Activated effector memory CD4-positive, alpha-beta T cell treated with Interleukin-2 at 50 U/mL for 16 hours (primary cell): ENCODE measurements around the gene TEX38.
"Not testable (repeated sequence)": the region's sequence is repeated elsewhere in the genome, so short reads cannot be mapped to it uniquely, and the experiment has no call there.

Source experiments
- DNase-seq: peaks from one replicate; pipeline ENCODE4 v3.0.0-alpha.2; 2020

TEX38 gene

DNA sequence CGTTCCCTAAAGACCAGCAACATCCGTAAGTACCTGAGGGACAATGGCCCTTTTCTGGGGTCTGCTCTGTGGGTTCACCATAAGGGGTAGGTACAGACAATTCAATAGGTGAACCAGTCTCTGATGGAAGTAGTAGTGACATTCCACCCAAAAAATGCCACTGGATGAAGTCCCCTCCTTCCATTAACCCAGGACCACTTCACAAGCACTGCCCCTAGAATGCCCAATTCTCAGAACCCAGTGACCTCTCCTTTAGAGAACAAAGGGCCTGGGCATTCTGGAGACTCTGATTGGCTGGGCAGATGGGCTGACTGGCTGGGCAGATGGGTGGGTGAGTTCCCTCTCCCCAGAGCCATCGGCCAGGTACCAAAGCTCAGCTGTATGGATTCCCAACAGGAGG, at the start of gene TEX38:
Gene TEX38 (plus strand): TSS at position 301 of the 400 bp plus-strand sequence. CDS start 81 bp downstream, at position 382.
- no peak for DNase-seq

GRCh38 chr1:46621930-46622329, 49.7 kb upstream of the TEX38 start:
- DNase-seq, result no peak

DNA sequence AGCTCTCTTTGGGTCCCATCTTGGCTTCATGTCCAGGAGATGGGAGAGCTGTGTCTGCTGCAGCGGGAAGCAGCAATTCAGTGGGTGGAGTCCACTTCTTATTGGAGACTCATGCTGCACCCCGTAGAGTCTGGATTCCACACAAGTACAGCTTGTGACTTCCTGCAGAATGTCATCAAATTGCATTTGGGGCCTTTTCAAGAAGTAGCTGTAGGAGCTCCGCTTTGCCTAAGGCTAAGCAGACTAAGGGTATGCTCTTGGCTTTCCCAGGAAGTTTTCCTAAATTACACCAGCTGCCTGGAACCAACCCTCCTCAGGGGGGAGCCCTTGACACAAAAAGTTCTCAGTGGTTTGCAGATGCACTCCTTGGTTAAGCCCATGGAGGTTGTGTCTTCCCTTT, 49.3 kb upstream of the TEX38 start:
- DNase-seq, result no peak

DNA sequence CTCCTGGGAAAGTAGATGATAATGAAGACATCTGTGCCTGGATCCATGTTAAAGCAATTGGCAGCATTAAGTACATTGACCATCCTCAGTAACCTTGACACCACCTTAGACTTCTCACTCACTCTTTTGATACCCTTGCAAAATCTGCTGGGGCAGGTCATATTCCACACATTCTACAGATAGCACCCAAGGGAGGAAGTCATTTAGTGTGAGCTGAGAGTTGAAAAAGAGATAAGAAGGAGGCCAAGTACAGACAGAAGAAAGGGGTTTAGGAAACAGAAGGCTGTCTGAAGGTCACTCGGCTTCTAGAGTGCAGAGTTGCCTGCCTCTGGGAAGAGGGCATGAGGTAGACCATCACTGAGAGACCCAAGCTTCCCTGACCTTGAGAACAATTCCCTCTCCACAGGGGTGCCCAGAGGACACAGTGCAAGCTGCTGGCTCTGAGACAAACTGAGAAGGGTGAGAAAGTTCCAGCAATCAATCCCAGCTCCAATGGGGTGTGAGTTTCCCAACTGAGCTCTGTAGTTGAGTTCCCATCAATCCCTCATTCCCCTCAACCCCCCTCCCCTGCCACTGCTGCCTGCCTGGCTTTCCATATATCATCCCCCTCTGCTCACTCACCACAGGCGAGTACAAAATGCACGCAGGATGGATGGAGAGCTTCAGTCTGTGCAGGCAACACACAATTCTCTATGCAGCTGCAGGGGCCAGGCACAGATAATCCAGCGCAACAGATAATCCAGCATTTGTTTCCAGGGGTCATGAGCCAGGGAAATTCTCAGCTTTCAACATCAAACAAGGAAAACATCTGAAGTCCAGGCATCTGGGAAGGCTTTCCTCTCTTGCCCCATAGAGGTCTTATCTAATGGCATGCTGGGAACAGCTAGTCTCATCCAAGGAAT, 47.7 kb upstream of the TEX38 start:
- no peak for DNase-seq

DNA sequence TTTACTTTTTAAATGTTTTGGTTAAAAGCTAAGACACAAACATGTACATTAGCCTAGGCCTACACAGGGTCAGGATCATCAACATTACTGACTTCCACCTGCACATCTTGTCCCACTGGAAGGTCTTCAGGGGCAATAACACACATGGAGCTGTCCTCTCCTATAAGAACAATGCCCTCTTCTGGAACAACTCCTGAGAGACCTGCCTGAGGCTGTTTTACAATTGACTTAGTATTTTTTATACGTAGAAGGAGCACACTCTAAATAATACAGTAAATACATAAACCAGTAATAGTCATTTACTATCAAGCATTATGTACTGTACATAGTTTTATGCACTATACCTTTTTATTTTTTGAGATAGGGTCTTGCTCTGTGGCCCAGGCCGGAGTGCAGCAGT, 40.9 kb upstream of the TEX38 start:
- DNase-seq, result no peak

DNA sequence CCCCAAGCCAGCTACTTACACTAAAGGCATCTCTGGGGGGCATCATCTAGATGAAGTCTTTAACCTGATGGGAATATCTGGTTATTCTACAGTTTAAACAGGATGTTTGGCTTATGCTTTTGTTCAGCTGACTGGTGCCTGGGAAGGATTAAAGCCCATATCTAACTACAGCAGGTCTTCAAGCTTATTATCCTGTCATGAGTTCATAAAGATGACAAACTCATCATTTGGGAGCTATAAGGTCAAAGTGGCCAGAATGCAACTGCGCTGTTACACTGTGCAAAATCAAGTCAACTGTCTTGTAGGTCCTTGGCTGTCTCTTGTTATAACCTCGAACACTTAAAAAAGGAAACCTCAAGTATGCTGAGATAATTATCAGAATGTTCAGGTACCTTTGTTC, 36.4 kb upstream of the TEX38 start:
- no peak for DNase-seq

GRCh38 chr1:46637444-46638083, 34.1 kb upstream of the TEX38 start:
- DNase-seq, result no peak

DNA sequence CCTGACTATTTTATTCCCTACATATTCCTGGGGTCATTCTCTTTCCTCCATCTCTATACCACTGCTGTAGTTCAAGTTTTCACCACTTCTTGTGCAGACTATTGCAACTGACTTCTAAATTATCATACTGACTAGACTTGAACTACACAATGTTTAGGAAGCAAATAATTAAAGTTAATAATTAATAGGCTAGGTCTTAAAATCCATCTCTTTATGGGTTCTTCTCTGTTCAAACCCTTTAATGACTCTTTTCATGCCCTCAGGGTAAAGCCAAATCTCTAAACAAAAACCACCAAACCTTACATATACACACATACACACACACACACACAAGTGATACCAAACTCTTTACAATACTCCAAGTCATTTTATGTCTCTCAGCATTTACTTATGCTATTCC, 32.7 kb upstream of the TEX38 start:
- no peak for DNase-seq

- DNase-seq, result no peak
Observed at GRCh38 chr1:46639547-46639946, 32.1 kb upstream of the TEX38 start.

DNA sequence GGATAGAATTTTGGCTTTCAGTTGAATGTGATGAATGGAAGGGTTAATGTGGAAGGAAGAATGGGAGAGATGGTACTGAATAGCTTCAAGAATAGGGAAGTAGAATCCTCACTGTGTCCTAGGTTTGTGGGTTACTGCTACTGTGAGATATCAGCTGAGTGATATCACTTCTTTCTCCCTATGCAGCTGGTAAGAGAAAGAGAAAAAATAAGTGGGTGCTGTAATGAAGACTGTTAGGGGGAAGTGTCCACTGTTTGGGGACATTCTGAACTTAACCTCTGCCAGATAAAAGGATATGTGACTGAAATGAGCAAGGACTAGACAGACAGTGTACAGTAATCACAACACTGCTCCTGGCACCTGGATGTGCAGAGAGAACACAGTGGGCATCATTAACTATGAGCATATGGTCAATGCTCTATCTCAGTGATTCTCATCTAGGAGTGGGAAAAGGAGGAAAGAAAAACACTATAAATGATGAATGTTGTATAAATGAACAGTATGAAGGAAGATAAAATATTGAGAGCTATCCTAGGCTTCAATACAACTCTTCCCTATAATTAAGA, 29.5 kb upstream of the TEX38 start:
- no peak for DNase-seq

DNA sequence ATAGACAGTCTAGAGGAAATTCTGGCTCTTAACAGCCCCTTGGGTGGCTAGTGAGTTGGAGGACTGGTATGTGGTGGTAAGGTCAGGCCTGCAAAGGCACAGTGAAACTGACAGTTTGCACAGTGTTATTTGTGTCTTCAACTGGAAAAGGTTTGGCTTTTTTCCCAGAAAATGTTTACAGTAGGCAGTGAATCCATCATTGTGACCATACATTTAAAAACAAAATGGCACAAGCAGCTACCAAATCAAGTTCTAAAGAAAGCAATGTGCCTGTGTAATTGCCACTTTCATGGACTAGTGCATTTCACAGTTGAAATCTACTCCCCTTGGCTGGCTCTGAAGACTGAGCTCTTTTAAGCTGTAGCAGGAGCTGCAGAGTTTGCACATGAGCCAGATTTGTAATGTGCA, 28.3 kb upstream of the TEX38 start:
- DNase-seq, result no peak

DNA sequence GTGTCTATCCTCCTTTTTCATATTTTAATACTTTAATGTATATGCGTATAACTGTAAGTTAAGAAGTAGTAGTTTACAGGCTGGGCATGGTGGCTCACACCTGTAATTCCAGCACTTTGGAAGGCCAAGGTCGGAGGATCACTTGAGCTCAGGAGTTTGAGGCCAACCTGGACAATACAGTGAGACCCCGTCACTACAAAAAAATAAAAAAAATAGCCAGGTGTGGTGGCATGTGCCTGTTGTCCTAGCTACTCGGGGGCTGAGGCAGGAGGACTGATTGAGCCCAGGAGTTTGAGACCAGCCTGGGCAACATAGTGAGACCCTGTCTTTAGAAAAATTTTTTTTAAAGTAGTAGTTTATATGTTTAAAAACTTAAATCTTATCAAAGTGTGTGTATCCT, 25.8 kb upstream of the TEX38 start:
- no peak for DNase-seq

- no peak for DNase-seq
Observed at GRCh38 chr1:46646331-46646730, 25.3 kb upstream of the TEX38 start.

DNA sequence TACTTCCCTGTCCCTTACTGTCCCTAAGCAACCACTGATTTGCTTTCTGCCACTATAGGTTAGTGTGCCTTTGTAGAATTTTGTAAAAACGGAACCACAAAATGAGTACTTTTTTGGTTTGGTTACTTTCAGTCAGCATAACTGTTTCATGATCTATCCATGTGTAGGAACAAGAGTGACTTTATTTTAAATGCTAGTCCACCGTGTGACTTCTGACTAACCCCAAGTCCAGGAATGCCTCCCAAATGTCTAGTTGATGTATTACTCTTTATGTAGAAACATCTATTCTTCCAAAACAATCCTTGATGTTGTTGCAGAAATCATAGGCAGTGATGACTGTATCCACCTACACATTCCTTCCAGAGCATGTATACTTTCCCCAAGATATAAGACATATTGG, 24.8 kb upstream of the TEX38 start:
- DNase-seq, result no peak

- DNase-seq, result no peak
Observed at GRCh38 chr1:46647611-46648010, 24.0 kb upstream of the TEX38 start.

GRCh38 chr1:46649764-46650163, 21.9 kb upstream of the TEX38 start:
- DNase-seq, result no peak

DNA sequence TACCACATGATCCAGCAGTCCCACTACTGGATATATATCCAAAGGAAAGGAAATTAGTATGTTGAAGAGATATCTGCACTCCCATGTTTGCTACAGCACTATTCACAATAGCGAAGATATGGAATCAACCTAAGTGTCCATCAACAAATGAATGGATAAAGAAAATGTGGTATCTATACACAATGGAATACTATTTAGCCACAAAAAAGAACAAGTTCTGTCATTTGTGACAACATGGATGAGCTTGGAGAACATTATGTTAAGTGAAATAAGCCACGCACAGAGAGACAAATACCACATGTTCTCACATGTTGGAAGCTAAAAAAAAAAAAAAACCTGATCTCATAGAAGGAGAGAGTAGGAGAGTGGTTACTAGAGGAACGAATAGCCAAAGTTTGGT, 21.2 kb upstream of the TEX38 start:
- DNase-seq, result no peak

GRCh38 chr1:46651152-46651551, 20.5 kb upstream of the TEX38 start:
- not testable (repeated sequence) for DNase-seq

GRCh38 chr1:46652321-46653100, 19.1 kb upstream of the TEX38 start:
- no peak for DNase-seq

DNA sequence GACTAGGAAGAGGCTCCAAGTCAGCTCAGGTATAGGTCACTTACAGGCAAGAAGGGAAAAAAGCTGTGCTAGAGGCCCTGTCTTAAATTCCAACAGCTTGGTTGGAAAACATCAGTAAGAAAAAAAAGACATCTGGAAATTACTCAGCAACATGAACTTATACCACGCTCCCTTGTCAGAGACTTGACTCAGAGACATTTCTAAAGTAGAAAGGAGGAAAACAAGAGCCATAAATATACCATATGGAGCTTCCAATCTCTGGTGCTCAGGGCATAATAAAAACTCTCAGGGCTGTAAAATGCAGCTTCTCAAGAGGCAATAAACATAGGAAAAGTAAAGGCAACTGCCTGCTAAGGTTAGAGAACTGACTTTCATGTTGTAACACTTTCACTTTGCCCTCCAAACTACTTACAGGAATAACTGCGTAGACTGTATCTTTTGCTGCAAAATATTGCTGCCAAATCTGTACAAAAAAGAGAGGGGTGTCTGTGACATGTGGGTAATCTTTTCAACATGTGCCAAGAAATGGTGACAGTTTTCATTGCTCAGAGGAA, 18.2 kb upstream of the TEX38 start:
- no peak for DNase-seq

DNA sequence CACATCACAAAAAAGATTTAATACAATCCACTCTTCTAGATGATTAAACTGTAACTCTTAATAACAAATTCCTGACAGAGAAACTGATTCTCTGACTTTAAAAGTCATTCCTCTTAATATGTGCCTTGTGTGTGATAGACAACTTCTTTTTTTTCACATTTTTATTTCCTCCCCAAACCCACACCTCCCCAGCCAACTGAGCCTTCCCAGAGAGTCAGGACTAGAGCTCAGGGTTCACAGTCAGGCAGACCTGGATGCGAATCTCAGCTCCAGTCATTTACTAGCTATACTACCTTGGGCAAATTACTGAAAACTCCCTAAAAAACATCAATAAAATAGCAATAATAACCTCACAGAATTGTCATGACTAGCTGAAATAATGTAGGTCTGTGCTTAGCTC, 17.6 kb upstream of the TEX38 start:
- DNase-seq, result no peak

DNA sequence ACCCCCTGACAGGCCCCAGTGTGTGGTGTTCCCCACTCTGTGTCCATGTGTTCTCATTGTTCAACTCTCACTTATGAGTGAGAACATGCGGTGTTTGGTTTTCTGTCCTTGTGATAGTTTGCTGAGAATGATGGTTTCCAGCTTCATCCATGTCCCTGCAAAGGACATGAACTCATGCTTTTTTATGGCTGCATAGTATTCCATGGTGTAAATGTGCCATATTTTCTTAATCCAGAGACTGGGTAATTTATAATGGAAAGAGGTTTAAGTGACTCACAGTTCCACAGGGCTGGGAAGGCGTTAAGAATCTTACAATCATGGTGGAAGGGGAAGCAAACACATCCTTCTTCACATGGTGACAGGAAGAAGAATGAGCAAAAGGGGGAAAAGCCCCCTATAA, 17.0 kb upstream of the TEX38 start:
- DNase-seq, result not testable (repeated sequence)

DNA sequence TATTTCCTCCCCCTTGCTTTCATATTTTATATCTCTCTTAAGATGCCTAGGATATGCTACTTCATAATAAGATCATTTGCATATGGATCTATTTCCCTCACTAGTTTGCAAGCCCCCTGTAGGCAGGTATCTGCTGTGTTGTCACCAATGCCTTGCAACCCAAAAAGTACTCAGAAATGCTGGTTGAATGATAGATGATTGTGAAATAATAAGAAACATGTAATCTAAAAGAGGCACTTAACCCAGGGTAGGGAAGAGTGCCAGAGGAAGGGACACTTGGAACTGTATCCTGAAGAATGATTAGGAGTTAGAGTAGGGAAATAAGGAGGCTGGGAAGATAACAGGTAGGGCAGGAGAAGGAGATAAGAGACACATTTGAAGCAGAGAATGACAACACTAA, 15.8 kb upstream of the TEX38 start:
- DNase-seq, result no peak
